Osteoblast (primary cell): Measurements from ENCODE around the gene DSCAML1. TPM values are rescaled to one million over a fixed set of nuclear protein-coding genes. Genes with fewer than 3 reads are reported as not detected.

Experiments used
- DNase-seq: peaks from one replicate; pipeline ENCODE4 v3.0.0; 2011; ENCODE audit warnings: low spot score, mixed read lengths; ENCODE audit not compliant: insufficient read length; ENCODE audit errors: missing footprints
- H2AFZ ChIP-seq: 2 replicates; pipeline ENCODE4 v1.6.0; 2011; ENCODE audit warnings: mild to moderate bottlenecking, low read length
- H3K27ac ChIP-seq: 2 replicates; pipeline ENCODE4 v1.5.1; 2011; ENCODE audit warnings: mild to moderate bottlenecking, low read depth, low read length, moderate library complexity
- H3K27me3 ChIP-seq: 2 replicates; pipeline ENCODE4 v1.6.0; 2012; ENCODE audit warnings: mild to moderate bottlenecking, control low read depth, inconsistent platforms, low read length, moderate library complexity; ENCODE audit not compliant: insufficient read depth
- H3K36me3 ChIP-seq: 2 replicates; pipeline ENCODE4 v1.5.1; 2011; ENCODE audit warnings: mild to moderate bottlenecking, low read length, control low read depth, moderate library complexity; ENCODE audit not compliant: insufficient read depth
- H3K4me1 ChIP-seq: 2 replicates; pipeline ENCODE4 v1.5.1; 2011; ENCODE audit warnings: mild to moderate bottlenecking, low read length, control low read depth, moderate library complexity; ENCODE audit not compliant: insufficient read depth
- H3K4me2 ChIP-seq: 2 replicates; pipeline ENCODE4 v1.6.0; 2011; ENCODE audit warnings: mild to moderate bottlenecking, low read length; ENCODE audit not compliant: insufficient read depth
- H3K4me3 ChIP-seq: fragments of 200-600 bp; sonication (generic); 3 replicates; pipeline ENCODE4 v1.5.1; 2012; ENCODE audit warnings: mild to moderate bottlenecking, low read length, inconsistent platforms; ENCODE audit not compliant: insufficient read depth
- H3K79me2 ChIP-seq: 2 replicates; pipeline ENCODE4 v1.6.0; 2012; ENCODE audit warnings: mild to moderate bottlenecking, low read length, control low read depth, inconsistent platforms; ENCODE audit not compliant: insufficient read depth
- H3K9me3 ChIP-seq: 2 replicates; pipeline ENCODE4 v1.5.1; 2011; ENCODE audit warnings: low read depth, low read length, control low read depth
- H4K20me1 ChIP-seq: 2 replicates; pipeline ENCODE4 v1.6.0; 2012; ENCODE audit warnings: mild to moderate bottlenecking, low read length, control low read depth; ENCODE audit not compliant: insufficient read depth
- total RNA-seq: library from RNA; depleted of rRNA; stranded (reverse); fragments of >200 nt; gene quantifications from 2 replicates; pipeline ENCODE4 v1.2.3, GENCODE V29; 2012
- TF ChIP-seq, protein P1 (sequence below): IDR thresholded peaks from 2 replicates; pipeline ENCODE4 v1.5.1; 2011; ENCODE audit warnings: mild to moderate bottlenecking, low read depth, low read length, moderate library complexity; ENCODE audit errors: extremely low read depth

The DSCAML1 gene
- total RNA-seq, 1 donor = not detected

DNA sequence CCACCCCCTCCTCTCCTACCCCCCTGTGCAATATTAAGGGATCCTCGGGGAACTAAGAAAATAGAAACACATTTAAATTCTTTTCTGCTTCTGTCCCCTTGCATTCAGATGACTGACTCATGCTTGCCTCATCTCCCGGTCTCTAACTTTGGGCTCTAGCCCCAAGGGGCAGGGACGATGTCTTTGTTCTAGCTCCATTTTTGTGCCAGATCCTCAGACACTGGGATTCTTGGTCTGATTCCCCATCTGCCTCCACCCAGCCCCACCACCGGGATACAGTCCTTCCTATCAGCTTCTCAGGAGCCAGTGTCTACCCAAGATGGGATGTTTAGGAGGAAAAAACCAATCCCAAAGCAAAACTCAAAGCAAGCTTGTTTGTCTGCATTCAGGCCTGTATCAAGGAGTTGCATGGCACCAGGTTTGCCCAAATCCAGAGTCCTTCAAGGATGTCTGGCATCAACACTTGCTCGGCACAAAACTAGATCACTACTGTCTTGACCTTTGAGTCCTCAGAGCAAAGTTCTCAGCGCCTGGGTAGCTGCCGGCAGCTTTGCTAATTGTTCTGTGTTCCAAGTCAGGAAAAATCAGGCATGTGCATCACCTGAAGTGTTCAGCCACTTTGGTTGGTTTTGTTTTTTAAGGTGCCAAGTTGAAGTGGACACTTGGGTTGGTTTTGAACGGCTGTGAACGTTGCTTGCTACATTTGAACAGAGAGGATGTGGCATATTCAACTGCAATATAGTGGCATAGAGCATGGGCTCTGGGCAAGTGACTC is 212.8 kb downstream of the DSCAML1 start:
- Histone ChIP-seq H2AFZ (no peak overlapping the region), H3K36me3 (no peaks in the 10 kb centered on the region), H3K4me1 (no peaks in the 10 kb centered on the region), H3K4me3 (no peak overlapping the region), H3K27me3 (peaks cover 4% of the 10 kb centered on the region), H3K27ac (no peak overlapping the region), H3K79me2 (no peaks in the 10 kb centered on the region), H3K4me2 (no peak overlapping the region), H4K20me1 (no peaks in the 10 kb centered on the region), H3K9me3 (no peaks in the 10 kb centered on the region)
- TF ChIP-seq, protein P1, sequence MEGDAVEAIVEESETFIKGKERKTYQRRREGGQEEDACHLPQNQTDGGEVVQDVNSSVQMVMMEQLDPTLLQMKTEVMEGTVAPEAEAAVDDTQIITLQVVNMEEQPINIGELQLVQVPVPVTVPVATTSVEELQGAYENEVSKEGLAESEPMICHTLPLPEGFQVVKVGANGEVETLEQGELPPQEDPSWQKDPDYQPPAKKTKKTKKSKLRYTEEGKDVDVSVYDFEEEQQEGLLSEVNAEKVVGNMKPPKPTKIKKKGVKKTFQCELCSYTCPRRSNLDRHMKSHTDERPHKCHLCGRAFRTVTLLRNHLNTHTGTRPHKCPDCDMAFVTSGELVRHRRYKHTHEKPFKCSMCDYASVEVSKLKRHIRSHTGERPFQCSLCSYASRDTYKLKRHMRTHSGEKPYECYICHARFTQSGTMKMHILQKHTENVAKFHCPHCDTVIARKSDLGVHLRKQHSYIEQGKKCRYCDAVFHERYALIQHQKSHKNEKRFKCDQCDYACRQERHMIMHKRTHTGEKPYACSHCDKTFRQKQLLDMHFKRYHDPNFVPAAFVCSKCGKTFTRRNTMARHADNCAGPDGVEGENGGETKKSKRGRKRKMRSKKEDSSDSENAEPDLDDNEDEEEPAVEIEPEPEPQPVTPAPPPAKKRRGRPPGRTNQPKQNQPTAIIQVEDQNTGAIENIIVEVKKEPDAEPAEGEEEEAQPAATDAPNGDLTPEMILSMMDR = no peak
- DNase-seq = no peak

DNA sequence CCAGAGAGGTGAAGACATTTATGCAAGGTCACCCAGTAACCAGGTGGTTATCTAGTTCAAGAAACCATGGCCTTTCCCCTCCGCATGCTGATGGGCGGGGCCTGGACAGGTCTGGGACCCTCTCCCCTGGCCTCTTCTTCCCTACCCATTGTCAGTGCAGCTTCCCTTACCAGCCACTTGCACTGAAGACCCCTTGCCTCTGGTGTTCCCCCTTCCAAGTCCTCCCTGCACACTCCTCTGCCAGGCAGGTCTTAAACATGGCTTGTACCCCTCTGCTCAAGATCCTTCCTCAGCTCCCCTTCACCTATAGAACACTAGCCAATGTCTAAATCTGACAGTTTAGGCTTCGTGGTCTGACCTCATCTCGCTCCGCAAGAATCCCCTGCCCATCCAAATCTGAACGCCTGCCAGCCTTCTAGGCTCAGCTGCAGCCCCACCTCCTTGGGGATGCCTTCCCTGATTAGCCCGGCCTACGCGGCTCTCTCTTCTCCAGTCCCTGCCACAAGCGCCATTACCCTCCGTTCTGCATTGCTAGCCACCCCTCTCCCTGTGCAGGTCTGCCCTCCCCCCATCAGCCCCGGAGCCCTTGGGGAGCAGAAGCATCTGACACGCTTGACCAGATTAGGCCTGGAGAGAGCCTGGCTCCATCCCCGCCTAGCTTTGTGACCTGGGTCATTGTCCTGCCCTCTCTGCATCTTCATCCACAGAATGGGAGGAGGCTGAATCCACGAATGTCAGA is 213.8 kb downstream of the DSCAML1 start:
- no peaks in the 10 kb centered on the region for H3K36me3 ChIP-seq

DNA sequence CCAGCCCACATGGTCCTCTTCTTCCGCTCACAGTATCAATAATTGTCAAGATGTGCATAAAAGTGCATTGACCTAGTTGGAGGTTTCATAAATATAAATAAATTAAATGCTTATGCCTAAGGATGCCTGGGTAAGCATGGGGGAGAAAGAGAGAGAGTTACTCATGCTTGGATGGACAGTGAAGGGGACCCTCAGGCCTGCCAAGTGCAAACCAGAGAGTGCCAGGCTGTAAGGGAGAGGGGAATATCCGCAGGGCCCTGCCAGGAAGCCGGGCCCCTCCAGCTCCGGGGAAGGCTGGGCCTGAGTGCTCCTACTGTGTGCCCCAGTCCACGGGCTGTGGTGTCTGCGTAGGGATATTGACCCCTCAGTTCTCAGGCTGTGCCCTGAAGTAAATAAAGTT is 214.6 kb downstream of the DSCAML1 start:
- Histone ChIP-seq H3K27me3 (peaks cover 3% of the 10 kb centered on the region), H4K20me1 (no peaks in the 10 kb centered on the region), H3K27ac (no peak overlapping the region), H3K4me2 (no peak overlapping the region), H2AFZ (no peak overlapping the region), H3K4me1 (no peaks in the 10 kb centered on the region), H3K79me2 (no peaks in the 10 kb centered on the region), H3K9me3 (no peaks in the 10 kb centered on the region), H3K36me3 (no peaks in the 10 kb centered on the region), H3K4me3 (no peak overlapping the region)
- DNase-seq = no peak
- TF ChIP-seq, protein P1 = no peak

More for the DNA sequence above, 213.8 kb downstream of the DSCAML1 start:
- H4K20me1 ChIP-seq = no peaks in the 10 kb centered on the region
- H3K79me2 ChIP-seq = no peaks in the 10 kb centered on the region
- peaks cover 4% of the 10 kb centered on the region for H3K27me3 ChIP-seq
- H3K4me2 ChIP-seq = no peak overlapping the region
- no peaks in the 10 kb centered on the region for H3K9me3 ChIP-seq
- no peaks in the 10 kb centered on the region for H3K4me1 ChIP-seq
- H3K4me3 ChIP-seq = no peak overlapping the region
- H2AFZ ChIP-seq = no peak overlapping the region
- peak; percentile 66 for DNase-seq
- no peak overlapping the region for H3K27ac ChIP-seq
- TF ChIP-seq, protein P1 = no peak

DNA sequence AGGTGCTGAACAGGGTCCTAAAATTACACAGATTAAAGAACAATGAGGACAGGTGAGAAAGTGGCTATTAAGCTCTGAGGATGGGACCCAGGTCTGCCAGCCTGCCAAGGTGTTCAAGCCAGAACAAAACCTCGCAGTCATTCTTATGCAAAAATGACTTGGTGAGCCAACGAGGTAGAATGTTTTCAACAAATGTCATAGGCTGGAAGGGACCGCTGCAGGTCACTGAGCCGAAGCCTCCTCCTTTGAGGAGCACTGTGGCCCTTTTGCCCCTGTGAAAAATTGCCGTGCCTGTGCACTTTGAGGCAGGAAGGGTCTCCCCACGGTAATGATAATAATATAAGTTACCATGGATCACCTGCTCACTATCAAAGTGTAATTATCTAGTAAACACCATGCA is 216.2 kb downstream of the DSCAML1 start:
- TF ChIP-seq, protein P1 = no peak
- H4K20me1 ChIP-seq = no peaks in the 10 kb centered on the region
- H3K4me2 ChIP-seq = no peak overlapping the region
- no peak for DNase-seq
- H3K4me1 ChIP-seq = no peaks in the 10 kb centered on the region
- H3K4me3 ChIP-seq = no peak overlapping the region
- no peaks in the 10 kb centered on the region for H3K9me3 ChIP-seq
- H3K79me2 ChIP-seq = no peaks in the 10 kb centered on the region
- no peak overlapping the region for H3K27ac ChIP-seq
- no peaks in the 10 kb centered on the region for H3K36me3 ChIP-seq
- no peak overlapping the region for H2AFZ ChIP-seq
- H3K27me3 ChIP-seq = no peaks in the 10 kb centered on the region
